NCI-H345 treated with DMSO at 0.1 percent for 48 hours (cell line): ENCODE data around the gene PLIN1.
"Not testable (repeated sequence)": the region's sequence is repeated elsewhere in the genome, so short reads cannot be mapped to it uniquely, and the experiment has no call there.

ENCODE experiments used
- DNase-seq: peaks from one replicate; lab custom pipeline; 2025; ENCODE audit not compliant: unreplicated experiment; lab: John Stamatoyannopoulos, UW

PLIN1 gene, protein sequence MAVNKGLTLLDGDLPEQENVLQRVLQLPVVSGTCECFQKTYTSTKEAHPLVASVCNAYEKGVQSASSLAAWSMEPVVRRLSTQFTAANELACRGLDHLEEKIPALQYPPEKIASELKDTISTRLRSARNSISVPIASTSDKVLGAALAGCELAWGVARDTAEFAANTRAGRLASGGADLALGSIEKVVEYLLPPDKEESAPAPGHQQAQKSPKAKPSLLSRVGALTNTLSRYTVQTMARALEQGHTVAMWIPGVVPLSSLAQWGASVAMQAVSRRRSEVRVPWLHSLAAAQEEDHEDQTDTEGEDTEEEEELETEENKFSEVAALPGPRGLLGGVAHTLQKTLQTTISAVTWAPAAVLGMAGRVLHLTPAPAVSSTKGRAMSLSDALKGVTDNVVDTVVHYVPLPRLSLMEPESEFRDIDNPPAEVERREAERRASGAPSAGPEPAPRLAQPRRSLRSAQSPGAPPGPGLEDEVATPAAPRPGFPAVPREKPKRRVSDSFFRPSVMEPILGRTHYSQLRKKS

DNA sequence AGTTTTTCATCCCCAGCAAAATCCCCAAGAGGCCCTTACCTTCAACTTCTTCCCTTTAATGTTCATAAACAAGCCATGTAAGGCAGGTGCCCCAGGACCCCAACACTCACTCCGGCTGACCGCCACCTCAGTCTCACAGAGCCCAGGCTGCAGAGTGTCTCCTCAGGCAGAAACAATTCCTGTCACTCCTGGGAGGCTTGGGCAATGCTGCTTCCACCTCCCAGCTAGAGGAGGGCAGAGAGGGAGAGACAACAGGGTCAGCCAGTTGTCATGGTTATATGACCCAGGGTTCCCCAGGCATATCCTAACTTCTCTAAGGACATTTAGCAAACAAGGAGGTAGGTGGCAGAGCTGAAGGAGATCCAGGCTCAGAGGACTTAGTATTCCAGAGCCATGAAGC, at the start of gene PLIN1:
Gene PLIN1, minus strand, starts transcription at position 156 of the 400 bp plus-strand sequence. CDS start 1,878 bp downstream, outside the sequence.
- no peak for DNase-seq

GRCh38 chr15:89728254-89728653, 49.1 kb upstream of the PLIN1 start:
- no peak for DNase-seq

DNA sequence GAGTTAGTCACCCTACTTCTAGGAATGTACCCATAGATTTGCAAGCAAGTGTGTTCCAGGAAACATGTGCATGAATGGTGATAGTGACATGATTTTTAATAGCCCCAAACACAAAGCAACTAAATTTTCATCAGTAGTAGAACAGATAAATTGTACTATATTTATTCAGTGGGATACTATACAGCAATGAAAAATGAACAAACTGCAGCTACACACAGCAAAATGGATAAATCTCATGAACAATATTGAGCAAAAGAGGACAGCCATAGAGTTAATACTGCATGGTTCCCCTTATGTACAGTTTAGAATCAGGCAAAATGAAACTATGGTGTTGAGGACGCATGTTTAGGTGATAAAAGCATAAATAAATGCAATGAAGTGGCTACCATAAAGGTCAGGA, 45.9 kb upstream of the PLIN1 start:
- no peak for DNase-seq

GRCh38 chr15:89724621-89725020, 45.5 kb upstream of the PLIN1 start:
- no peak for DNase-seq

GRCh38 chr15:89723031-89723430, 43.9 kb upstream of the PLIN1 start:
- no peak for DNase-seq

DNA sequence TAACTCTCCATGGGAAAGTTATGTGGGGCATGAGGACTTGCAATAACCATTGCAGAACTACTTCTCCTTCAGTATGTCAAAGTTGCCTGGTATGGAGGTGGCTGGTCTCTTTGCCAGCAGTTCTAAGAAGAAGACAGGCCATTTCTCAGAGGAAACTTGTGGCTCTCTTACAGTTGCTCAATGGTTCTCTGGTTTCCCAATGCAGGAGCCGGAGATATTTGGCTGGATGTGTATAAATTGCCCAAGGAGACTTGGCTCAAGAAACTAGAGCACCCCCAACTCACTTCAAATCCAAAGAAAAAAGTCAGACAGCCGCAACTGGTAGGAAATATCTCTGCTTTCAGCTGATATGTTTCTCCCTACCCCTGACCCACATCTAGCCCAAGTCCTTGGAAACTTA, 35.6 kb upstream of the PLIN1 start:
- no peak for DNase-seq

GRCh38 chr15:89707577-89707976, 28.4 kb upstream of the PLIN1 start:
- no peak for DNase-seq

DNA sequence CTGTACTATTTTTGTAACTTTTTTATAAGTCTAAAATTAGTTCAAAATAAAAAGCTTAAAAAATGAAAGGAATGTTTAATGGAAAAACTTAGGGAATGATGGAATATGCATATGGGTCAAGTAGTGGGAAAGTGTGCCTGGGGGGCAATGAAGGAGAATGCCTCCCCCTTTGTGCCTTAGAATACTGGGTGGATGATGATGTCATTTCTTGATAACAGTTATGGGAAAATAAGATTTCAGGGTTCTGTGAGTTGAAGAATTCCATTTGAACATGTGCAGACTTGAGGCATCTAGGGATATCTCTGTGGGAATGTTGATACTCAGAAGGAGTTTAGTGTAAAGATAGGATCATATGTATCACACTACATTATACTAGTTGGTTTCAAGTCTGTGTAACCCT, 25.2 kb upstream of the PLIN1 start:
- no peak for DNase-seq

DNA sequence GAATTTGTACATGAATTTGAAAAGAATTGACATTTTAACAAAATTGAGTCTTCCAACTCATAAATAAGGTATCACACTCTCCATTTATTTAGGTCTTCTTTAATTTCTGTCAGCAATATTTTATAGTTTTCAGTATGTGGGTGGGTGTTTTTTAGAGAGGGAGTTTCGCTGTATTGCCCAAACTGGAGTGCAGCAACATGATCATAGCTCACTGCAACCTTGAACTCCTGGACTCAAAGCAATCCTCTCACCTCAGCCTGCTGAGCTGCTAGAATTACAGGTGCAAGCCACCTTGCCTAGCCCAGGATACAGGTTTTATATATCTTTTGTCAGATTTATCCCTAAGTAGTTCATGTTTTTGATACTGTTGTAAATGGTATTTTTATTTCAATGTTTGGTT, 16.0 kb upstream of the PLIN1 start:
- no peak for DNase-seq

DNA sequence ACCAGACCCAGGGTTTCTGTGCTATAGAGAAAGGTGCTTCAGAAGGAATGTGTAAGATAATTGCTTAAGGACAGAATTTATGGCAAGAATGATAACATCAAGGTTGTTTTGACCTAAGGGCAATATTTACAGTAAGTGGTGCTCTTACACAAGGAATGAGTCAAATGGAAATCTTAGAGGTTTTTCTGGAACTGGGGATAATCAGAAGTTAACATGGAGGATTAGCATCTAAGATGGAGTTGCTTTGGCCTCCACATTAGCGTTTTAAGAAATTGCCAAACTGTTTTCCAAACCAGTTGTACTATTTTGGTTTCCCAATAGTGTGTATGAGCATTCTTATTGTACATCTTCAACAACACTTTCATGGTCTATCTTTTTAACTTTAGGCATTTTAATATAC, 14.5 kb upstream of the PLIN1 start:
- no peak for DNase-seq

DNA sequence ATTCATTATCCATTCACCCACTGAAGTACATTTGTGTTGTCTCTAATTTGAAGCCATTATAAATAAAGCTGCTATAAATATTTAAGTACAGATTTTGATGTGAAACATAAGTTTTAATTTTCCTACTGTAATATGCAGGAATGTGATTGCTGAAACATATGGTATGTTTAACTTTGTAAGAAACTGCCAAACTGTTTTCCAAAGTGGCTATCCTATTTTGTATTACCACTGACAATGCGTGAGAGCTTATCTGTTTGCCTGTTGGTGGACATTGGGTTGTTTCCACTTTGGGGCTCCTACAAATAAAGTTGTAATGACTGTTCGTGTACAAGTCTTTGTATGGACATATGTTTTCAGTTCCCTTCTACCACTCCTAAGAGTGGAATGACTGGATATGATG, 13.9 kb upstream of the PLIN1 start:
- no peak for DNase-seq

GRCh38 chr15:89690276-89691218, 11.4 kb upstream of the PLIN1 start, which contains the start of the genes PEX11A and WDR93:
Gene PEX11A (minus strand): TSS chr15:89690754. CDS start chr15:89690632, 122 bp downstream.
Gene WDR93 (plus strand): TSS chr15:89690811. CDS start chr15:89701747, 10,936 bp downstream.
- DNase-seq, result peak; percentile 50

- not testable (repeated sequence) for DNase-seq
Measured at GRCh38 chr15:89689930-89690275, 10.7 kb upstream of the PLIN1 start.

GRCh38 chr15:89686522-89686921, 7.4 kb upstream of the PLIN1 start:
- DNase-seq, result no peak

- no peak for DNase-seq
Measured at GRCh38 chr15:89685995-89686394, 6.8 kb upstream of the PLIN1 start.

DNA sequence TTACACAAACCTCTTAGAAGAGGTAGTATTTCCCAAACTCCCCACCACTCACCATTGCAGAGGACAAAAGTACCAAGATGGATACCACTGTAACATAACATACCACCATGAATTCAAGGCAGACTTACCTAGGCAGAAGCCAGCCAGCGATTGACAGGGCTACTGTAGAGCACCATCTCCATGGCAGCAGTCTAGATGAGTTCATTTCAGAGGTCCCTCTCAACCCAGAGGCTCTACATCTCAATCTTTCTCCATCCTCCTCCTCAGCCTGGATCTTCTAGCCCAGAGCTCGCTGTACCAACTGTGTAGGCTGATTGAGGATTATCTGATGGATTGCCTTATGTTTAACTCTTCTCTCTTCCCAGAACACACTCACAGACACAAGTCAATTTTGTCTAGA, 2.0 kb upstream of the PLIN1 start:
- no peak for DNase-seq

DNA sequence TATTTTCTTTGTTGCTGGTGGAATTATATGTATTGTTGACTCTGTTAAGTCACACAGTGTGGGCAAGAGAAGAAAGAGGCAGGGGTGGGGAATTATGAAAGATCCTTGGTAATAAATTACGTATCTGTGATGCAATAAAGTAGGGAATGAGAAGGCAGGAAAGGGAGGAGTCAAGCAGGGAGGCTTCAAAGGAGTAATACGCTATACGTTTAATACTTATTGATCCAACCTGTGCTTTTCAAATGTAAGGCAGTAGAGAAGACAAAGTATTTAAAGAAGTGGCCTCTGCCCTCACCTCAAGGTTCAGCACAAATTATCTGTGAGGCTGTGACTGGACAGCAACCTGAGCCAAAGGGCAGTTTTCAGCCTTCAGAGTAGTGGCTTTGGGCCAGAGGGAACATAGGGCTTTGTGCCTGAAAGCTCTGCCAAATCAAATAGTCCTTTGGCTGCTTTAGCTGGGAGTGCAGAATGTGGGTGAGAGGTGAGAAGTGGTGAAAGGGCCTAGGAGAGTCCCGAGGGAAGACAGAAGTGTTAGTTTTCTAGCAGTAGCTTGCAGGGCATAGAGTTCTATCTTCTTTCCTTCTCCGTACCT, 1.2 kb upstream of the PLIN1 start:
- DNase-seq, result no peak

DNA sequence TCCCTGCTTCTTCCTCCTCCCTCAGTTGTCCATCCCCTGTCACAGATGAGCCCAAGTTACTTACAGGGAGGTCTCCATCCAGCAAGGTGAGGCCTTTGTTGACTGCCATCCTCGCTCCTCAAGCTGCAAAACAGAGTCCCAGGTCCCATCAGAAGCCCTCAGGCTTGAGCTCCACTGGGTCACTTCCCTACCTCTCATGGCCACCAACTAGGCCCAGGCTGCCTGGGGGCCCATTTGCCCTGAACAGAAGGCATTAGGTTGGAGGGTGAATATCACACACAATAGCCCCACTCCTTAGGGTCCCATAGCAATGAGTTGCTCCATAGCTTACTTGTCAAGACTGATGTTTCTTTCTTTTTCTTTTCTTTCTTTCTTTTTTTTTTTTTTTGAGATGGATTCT, 1.8 kb downstream of the PLIN1 start:
- DNase-seq, result no peak

DNA sequence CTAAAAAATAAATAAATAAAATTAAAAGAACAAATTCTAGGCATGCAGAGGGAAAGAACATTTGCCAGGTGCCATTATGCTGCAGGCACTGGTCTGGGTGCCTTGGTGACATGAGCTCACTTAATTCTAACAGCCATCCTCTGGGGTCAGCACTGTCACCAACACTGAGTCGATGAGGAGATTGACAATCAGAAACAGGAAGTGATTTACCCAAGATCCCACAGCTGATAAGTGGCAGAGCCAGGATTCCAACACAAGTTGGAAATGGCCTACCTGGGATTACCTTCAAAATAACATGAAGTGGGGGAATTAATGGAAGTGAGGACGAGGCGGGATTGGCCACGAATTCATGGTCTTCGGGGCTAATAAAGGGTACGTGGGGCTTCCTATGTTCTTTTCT, 3.6 kb downstream of the PLIN1 start:
- no peak for DNase-seq

DNA sequence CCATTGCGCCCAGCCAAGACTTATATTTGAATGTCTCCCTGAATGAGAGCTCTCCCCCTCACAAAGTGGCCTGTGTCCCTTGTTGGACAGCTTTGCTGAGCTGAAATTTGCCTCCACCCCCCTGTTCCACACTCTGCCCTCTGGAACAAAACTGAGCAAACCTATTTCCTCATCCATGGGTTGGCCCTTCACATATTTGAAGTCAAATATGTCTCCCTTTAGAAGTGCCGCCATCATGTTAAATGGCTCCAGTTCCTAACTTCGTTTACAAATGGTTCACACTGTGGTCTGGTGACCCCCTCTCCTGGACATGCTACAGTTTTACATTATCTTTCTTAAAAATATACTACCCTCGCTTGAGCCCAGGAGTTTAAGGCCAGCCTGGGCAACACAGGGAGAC, 4.6 kb downstream of the PLIN1 start:
- DNase-seq, result no peak

DNA sequence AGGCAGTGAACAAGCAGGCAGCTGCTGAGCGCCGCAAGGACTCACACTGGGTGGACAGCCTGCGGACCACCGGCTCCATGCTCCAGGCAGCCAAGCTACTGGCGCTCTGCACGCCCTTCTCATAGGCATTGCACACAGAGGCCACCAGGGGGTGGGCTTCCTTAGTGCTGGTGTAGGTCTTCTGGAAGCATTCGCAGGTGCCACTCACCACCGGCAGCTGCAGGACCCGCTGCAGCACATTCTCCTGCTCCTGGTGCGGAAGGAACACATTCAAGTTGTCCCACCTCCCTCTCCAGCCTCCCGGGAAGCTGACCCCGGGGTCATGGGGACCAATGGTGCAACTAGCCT, 6.0 kb downstream of the PLIN1 start:
- no peak for DNase-seq
